KOPT-K1 (cell line): Measurements from ENCODE around the gene UBE2K.

Experiments
- H3K27ac ChIP-seq: fragments of 200-600 bp; sonication (generic); 2 replicates; pipeline ENCODE4 v1.5.1; 2016; ENCODE audit warnings: antibody characterized with exemption, mild to moderate bottlenecking, low read depth, low read length; ENCODE audit not compliant: poor library complexity, severe bottlenecking
- H3K36me3 ChIP-seq: fragments of 200-600 bp; sonication (generic); 2 replicates; pipeline ENCODE4 v1.5.1; 2017; ENCODE audit warnings: antibody characterized with exemption, mild to moderate bottlenecking, low read length, moderate library complexity; ENCODE audit not compliant: insufficient read depth
- H3K9me3 ChIP-seq: fragments of 200-600 bp; sonication (generic); 2 replicates; pipeline ENCODE4 v1.5.1; 2017; ENCODE audit warnings: antibody characterized with exemption, low read length, mild to moderate bottlenecking; ENCODE audit not compliant: insufficient read depth, poor library complexity, severe bottlenecking

The UBE2K gene

DNA sequence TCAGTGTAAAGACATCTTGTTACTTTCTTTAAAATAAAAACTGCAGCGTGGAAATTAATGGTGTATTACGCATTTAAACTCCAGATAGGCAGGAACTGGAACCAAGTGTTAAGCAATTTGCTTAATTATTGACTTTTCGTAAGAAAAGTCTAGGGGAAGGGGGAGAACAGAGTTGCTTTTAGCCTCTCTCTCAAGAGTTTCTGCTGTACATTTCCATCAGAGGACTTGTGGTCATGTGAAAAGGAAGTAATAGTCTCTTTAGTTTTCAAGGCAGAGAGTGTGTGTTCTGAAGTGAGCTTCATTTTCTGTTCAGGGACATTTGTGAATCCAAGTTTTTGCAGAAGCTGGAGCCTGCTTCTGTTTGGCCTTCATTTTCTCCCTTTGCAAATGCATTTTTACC is 127.2 kb downstream of the UBE2K start:
- peaks cover 78% of the 10 kb centered on the region for H3K36me3 ChIP-seq
- no peak overlapping the region for H3K27ac ChIP-seq
- no peaks in the 10 kb centered on the region for H3K9me3 ChIP-seq

- H3K27ac ChIP-seq: no peak overlapping the region
- peaks cover 85% of the 10 kb centered on the region for H3K36me3 ChIP-seq
- no peaks in the 10 kb centered on the region for H3K9me3 ChIP-seq
Measured at GRCh38 chr4:39825741-39826231, 127.8 kb downstream of the UBE2K start.
